ENCODE results near the gene IGBP1. TPM values are rescaled to one million over a fixed set of nuclear protein-coding genes. Genes with fewer than 3 reads are reported as not detected.

Gene IGBP1
- total RNA-seq, 1 experiment from 2014 or later = 50.7 TPM

GRCh38 chrX:70176938-70177533 is 43.8 kb downstream of the IGBP1 start, which contains the start of gene DGAT2L6:
Gene DGAT2L6, plus strand, starts transcription at chrX:70177483. Its CDS starts 100 bp downstream, at chrX:70177583.
- RAD21 ChIA-PET (ENCODE audit: low non-redundant PET in 1 of 2, low total read pairs in 2 of 2, uncharacterized antibody in 2 of 2, unreplicated experiment in 2 of 2) = no interaction called here
- DNase-seq (ENCODE audit: low read depth, low spot score) (no peak), ATAC-seq (no peak)
- no peak within 1 kb of the TSS for H2AFZ ChIP-seq (ENCODE audit: low read depth, low read length, poor library complexity, severe bottlenecking)
- TF ChIP-seq, protein P1, sequence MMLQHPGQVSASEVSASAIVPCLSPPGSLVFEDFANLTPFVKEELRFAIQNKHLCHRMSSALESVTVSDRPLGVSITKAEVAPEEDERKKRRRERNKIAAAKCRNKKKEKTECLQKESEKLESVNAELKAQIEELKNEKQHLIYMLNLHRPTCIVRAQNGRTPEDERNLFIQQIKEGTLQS (IDR thresholded peaks at IDR 0.05) = no peak
- TF ChIP-seq FOSL1 (IDR thresholded peaks at IDR 0.05; ENCODE audit: low read depth) = no peak
- TF ChIP-seq CEBPB (IDR thresholded peaks at IDR 0.05; ENCODE audit: low read depth) = no peak
- TF ChIP-seq YY1 (IDR thresholded peaks at IDR 0.05; ENCODE audit: extremely low read depth, insufficient replicate concordance, low read depth, low read length) = no peak
- TF ChIP-seq TCF7L2 (IDR thresholded peaks at IDR 0.05; ENCODE audit: borderline replicate concordance, extremely low read depth, insufficient read depth, insufficient read length) = no peak
- no peak for TF ChIP-seq ELF1 (IDR thresholded peaks at IDR 0.05; ENCODE audit: borderline replicate concordance, low read depth)
- TF ChIP-seq CTCF (IDR thresholded peaks at IDR 0.05 in 2 of 3, conservative IDR thresholded peaks at IDR 0.05 in 1 of 3; ENCODE audit: borderline replicate concordance in 1 of 3, insufficient read depth in 1 of 3, low read depth in 2 of 3, low read length in 2 of 3) = no peak
- TF ChIP-seq REST (IDR thresholded peaks at IDR 0.05; ENCODE audit: low read depth) = no peak
- TF ChIP-seq ZBTB33 (IDR thresholded peaks at IDR 0.05; ENCODE audit: extremely low read depth, insufficient replicate concordance, low read length) = no peak
- TF ChIP-seq JUND (IDR thresholded peaks at IDR 0.05) = no peak
- no peak for TF ChIP-seq POLR2AphosphoS5 (IDR thresholded peaks at IDR 0.05; ENCODE audit: low read depth, low read length)
- no peak for TF ChIP-seq ZFX (IDR thresholded peaks at IDR 0.05)
- no peak for TF ChIP-seq POLR2A (IDR thresholded peaks at IDR 0.05; ENCODE audit: borderline replicate concordance, extremely low read depth, insufficient read depth, insufficient read length)
- no peak for TF ChIP-seq MAX (IDR thresholded peaks at IDR 0.05)
- TF ChIP-seq RAD21 (IDR thresholded peaks at IDR 0.05; ENCODE audit: low read depth) = no peak
- TF ChIP-seq CBX3 (IDR thresholded peaks at IDR 0.05; ENCODE audit: low read depth) = no peak
- no peak for TF ChIP-seq EGR1 (IDR thresholded peaks at IDR 0.05; ENCODE audit: low read depth)
- TF ChIP-seq SRF (IDR thresholded peaks at IDR 0.05; ENCODE audit: low read depth) = no peak
- TF ChIP-seq SIN3A (IDR thresholded peaks at IDR 0.05; ENCODE audit: low read depth) = no peak
- H3K79me2 ChIP-seq (ENCODE audit: insufficient read depth, low read length) = no peaks in the 10 kb centered on the region
- no TSS peak for BruUV-seq (replicated peaks)
- H3K9me3 ChIP-seq (ENCODE audit: control insufficient read depth in 1 of 2, insufficient read depth in 1 of 2, low read depth in 1 of 2, low read length in 2 of 2) = no peaks in the 10 kb centered on the region
- H4K20me1 ChIP-seq (ENCODE audit: insufficient read depth) = no peaks in the 10 kb centered on the region
- H3K4me1 ChIP-seq (ENCODE audit: control insufficient read depth in 1 of 2, insufficient read depth in 2 of 2, low read length in 2 of 2) = peaks cover 0 to 28% of the 10 kb centered on the region in 2 experiments; a peak in 2 of 4 replicates
- H3K36me3 ChIP-seq (ENCODE audit: control insufficient read depth in 1 of 2, insufficient read depth in 2 of 2, low read length in 2 of 2) = no peaks in the 10 kb centered on the region
- no peak within 1 kb of the TSS for H3K27ac ChIP-seq (ENCODE audit: low read depth, low read length)
- H3K27me3 ChIP-seq (ENCODE audit: insufficient read depth, low read length) = no peaks in the 10 kb centered on the region
- no peak within 1 kb of the TSS for H3K4me3 ChIP-seq (replicated peaks in 1 of 2; ENCODE audit: low read depth in 1 of 2, low read length in 2 of 2)
- H3K9ac ChIP-seq (ENCODE audit: low read length) = no peak within 1 kb of the TSS
- intact Hi-C loops (cut with micrococcal nuclease) = no loop called here
- no peak within 1 kb of the TSS for H3K4me2 ChIP-seq (ENCODE audit: low read length)
- H3K9me2 ChIP-seq (ENCODE audit: insufficient read depth) = no peaks in the 10 kb centered on the region
- CTCF ChIA-PET = no interaction called here
- POLR2A ChIA-PET = interaction anchor here (0.5 kb wide), 1 partner anchor 11 kb away, joined by 5 read pairs; no protein-coding TSS in a partner anchor

All from HCT116 (cell line).